HCT116 (cell line): ENCODE data around the gene STK32B. TPM values are rescaled to one million over a fixed set of nuclear protein-coding genes. Genes with fewer than 3 reads are reported as not detected.

Experiments
- ATAC-seq: fragments of 200-7000 bp; cut with Tn5 transposase; 2 replicates; pipeline ENCODE4 v1.9.1; 2020; ENCODE audit warnings: mild to moderate bottlenecking, moderate library complexity
- BruUV-seq: library from RNA; stranded (reverse); fragments of 400-500 nt; replicated peaks from 2 replicates; lab custom pipeline; 2021; lab: Mats Ljungman, UMichigan
- CTCF ChIA-PET: fragments of 300-600 bp; sonication (Branson Sonifier 250); formaldehyde crosslinking; loops from one replicate; lab custom pipeline; 2021; ENCODE audit warnings: antibody characterized with exemption; lab: Charles Lee
- POLR2A ChIA-PET: fragments of 300-600, 350-600 bp; sonication (Branson Sonifier 250); formaldehyde crosslinking; loops from one replicate; lab custom pipeline; 2021; ENCODE audit warnings: antibody characterized with exemption; lab: Charles Lee
- RAD21 ChIA-PET, 2 experiments: fragments of 300-600 bp; sonication (Branson Sonifier 250); formaldehyde crosslinking; loops; one replicate each; lab custom pipeline; 2023; ENCODE audit warnings: low total read pairs in 2 of 2; ENCODE audit not compliant: uncharacterized antibody in 2 of 2, unreplicated experiment in 2 of 2, low non-redundant PET in 1 of 2; lab: Charles Lee
- DNase-seq: peaks from one replicate; pipeline ENCODE4 v3.0.0-alpha.2; 2010; ENCODE audit warnings: low read depth, low spot score
- H2AFZ ChIP-seq: fragments of 200-600 bp; shearing (Covaris generic), sonication (generic); 2 replicates; pipeline ENCODE4 v1.6.1; 2017; ENCODE audit warnings: low read depth, mixed run types, mixed read lengths, antibody characterized with exemption, low read length; ENCODE audit not compliant: poor library complexity, severe bottlenecking
- H3K27ac ChIP-seq: 2 replicates; pipeline ENCODE4 v1.5.1; 2012; ENCODE audit warnings: low read depth, low read length
- H3K27me3 ChIP-seq: fragments of 200-600 bp; sonication (generic); 2 replicates; pipeline ENCODE4 v1.6.1; 2016; ENCODE audit warnings: mixed run types, low read length, mixed read lengths; ENCODE audit not compliant: insufficient read depth
- H3K36me3 ChIP-seq, 2 experiments: fragments of 200-500 bp in 1 of 2; fragments of 200-600 bp in 1 of 2; sonication (Bioruptor generic) in 1 of 2; sonication (generic) in 1 of 2; 2 replicates each; pipeline versions ENCODE4 v1.5.1 to v1.6.1; 2014 to 2016; ENCODE audit warnings: low read length in 2 of 2, inconsistent platforms in 1 of 2, mixed read lengths in 1 of 2, mixed run types in 1 of 2; ENCODE audit not compliant: insufficient read depth in 2 of 2, control insufficient read depth in 1 of 2
- H3K4me1 ChIP-seq, 2 experiments: fragments of 200-600 bp in 1 of 2; sonication (generic) in 1 of 2; 2 replicates each; pipeline versions ENCODE4 v1.5.1 to v1.6.1; 2012 to 2017; ENCODE audit warnings: low read length in 2 of 2, inconsistent platforms in 1 of 2, mild to moderate bottlenecking in 1 of 2, mixed read lengths in 1 of 2, mixed run types in 1 of 2, moderate library complexity in 1 of 2; ENCODE audit not compliant: insufficient read depth in 2 of 2, control insufficient read depth in 1 of 2
- H3K4me2 ChIP-seq: fragments of 200-600 bp; sonication (generic); 2 replicates; pipeline ENCODE4 v1.6.1; 2017; ENCODE audit warnings: mixed run types, low read length, mixed read lengths
- H3K4me3 ChIP-seq, 2 experiments: fragments of 200-600 bp in 1 of 2; sonication (generic) in 1 of 2; replicated peaks in 1 of 2; 2 replicates each; pipeline ENCODE4 v1.5.1; 2011 to 2016; ENCODE audit warnings: low read length in 2 of 2, control low read depth in 1 of 2, low read depth in 1 of 2, mild to moderate bottlenecking in 1 of 2, mixed read lengths in 1 of 2, mixed run types in 1 of 2
- H3K79me2 ChIP-seq: fragments of 200-600 bp; sonication (generic); 2 replicates; pipeline ENCODE4 v1.6.1; 2017; ENCODE audit warnings: mild to moderate bottlenecking, mixed run types, low read length, moderate library complexity, mixed read lengths; ENCODE audit not compliant: insufficient read depth
- H3K9ac ChIP-seq: fragments of 200-600 bp; sonication (generic); 2 replicates; pipeline ENCODE4 v1.6.1; 2016; ENCODE audit warnings: low read length, mixed read lengths
- H3K9me2 ChIP-seq: fragments of 200-600 bp; sonication (generic), shearing (Covaris generic); 2 replicates; pipeline ENCODE4 v1.6.1; 2017; ENCODE audit warnings: mixed run types, mild to moderate bottlenecking, moderate library complexity; ENCODE audit not compliant: insufficient read depth
- H3K9me3 ChIP-seq, 2 experiments: fragments of 200-500 bp in 1 of 2; fragments of 200-600 bp in 1 of 2; sonication (Bioruptor generic) in 1 of 2; sonication (generic) in 1 of 2; 2 replicates each; pipeline ENCODE4 v1.6.1; 2014 to 2017; ENCODE audit warnings: low read length in 2 of 2, mixed read lengths in 2 of 2, inconsistent platforms in 1 of 2, low read depth in 1 of 2, mild to moderate bottlenecking in 1 of 2, mixed run types in 1 of 2, moderate library complexity in 1 of 2; ENCODE audit not compliant: control insufficient read depth in 1 of 2, insufficient read depth in 1 of 2
- H4K20me1 ChIP-seq: fragments of 200-600 bp; sonication (generic), shearing (Covaris generic); 2 replicates; pipeline ENCODE4 v1.6.1; 2017; ENCODE audit warnings: mixed run types, mild to moderate bottlenecking, moderate library complexity; ENCODE audit not compliant: insufficient read depth
- CBX3 ChIP-seq: IDR thresholded peaks from 2 replicates; pipeline ENCODE4 v1.6.1; 2012; ENCODE audit warnings: low read depth
- CEBPB ChIP-seq: IDR thresholded peaks from 2 replicates; pipeline ENCODE4 v1.6.1; 2012; ENCODE audit warnings: low read depth
- EGR1 ChIP-seq: IDR thresholded peaks from 2 replicates; pipeline ENCODE4 v1.6.1; 2012; ENCODE audit warnings: low read depth
- ELF1 ChIP-seq: IDR thresholded peaks from 2 replicates; pipeline ENCODE4 v1.6.1; 2012; ENCODE audit warnings: low read depth, borderline replicate concordance
- EZH2 ChIP-seq: fragments of 200-600 bp; sonication (generic); IDR thresholded peaks from 2 replicates; pipeline ENCODE4 v1.6.1; 2017; ENCODE audit warnings: antibody characterized with exemption, mixed run types
- EZH2phosphoT487 ChIP-seq: fragments of 200-600 bp; IDR thresholded peaks from 2 replicates; pipeline ENCODE4 v1.6.1; 2018; ENCODE audit warnings: antibody characterized with exemption, borderline replicate concordance
- JUND ChIP-seq: IDR thresholded peaks from 2 replicates; pipeline ENCODE4 v1.6.1; 2012
- POLR2A ChIP-seq: IDR thresholded peaks from 2 replicates; pipeline ENCODE4 v1.7.0; 2011; ENCODE audit warnings: borderline replicate concordance; ENCODE audit not compliant: insufficient read depth, insufficient read length; ENCODE audit errors: extremely low read depth
- RAD21 ChIP-seq: IDR thresholded peaks from 2 replicates; pipeline ENCODE4 v1.6.1; 2012; ENCODE audit warnings: low read depth, mild to moderate bottlenecking
- SP1 ChIP-seq: IDR thresholded peaks from 2 replicates; pipeline ENCODE4 v1.6.1; 2012; ENCODE audit warnings: low read depth
- SRF ChIP-seq: IDR thresholded peaks from 2 replicates; pipeline ENCODE4 v1.6.1; 2012; ENCODE audit warnings: low read depth
- TCF7L2 ChIP-seq: IDR thresholded peaks from 2 replicates; pipeline ENCODE4 v1.7.0; 2011; ENCODE audit warnings: borderline replicate concordance, inconsistent platforms; ENCODE audit not compliant: insufficient read depth, insufficient read length; ENCODE audit errors: extremely low read depth
- YY1 ChIP-seq: IDR thresholded peaks from 2 replicates; pipeline ENCODE4 v1.6.1; 2011; ENCODE audit warnings: low read length, low read depth, moderate library complexity, mild to moderate bottlenecking; ENCODE audit not compliant: insufficient replicate concordance; ENCODE audit errors: extremely low read depth
- ZBTB33 ChIP-seq: IDR thresholded peaks from 2 replicates; pipeline ENCODE4 v1.6.1; 2011; ENCODE audit warnings: mild to moderate bottlenecking, low read length, moderate library complexity; ENCODE audit not compliant: insufficient replicate concordance; ENCODE audit errors: extremely low read depth
- ZNF274 ChIP-seq: fragments of 200-500 bp; sonication (Bioruptor generic); IDR thresholded peaks from 2 replicates; pipeline ENCODE4 v1.6.1; 2014; ENCODE audit warnings: mild to moderate bottlenecking, low read depth, low read length, inconsistent platforms
- intact Hi-C: fragments of 100-400 bp; cut with micrococcal nuclease; formaldehyde crosslinking; loops from 2 replicates; pipeline ENCODE4 v1.10.0; 2022
- total RNA-seq: library from RNA; stranded (reverse); gene quantifications from one replicate; pipeline ENCODE4 v1.2.1, GENCODE V29; 2021; ENCODE audit not compliant: unreplicated experiment
- TF ChIP-seq, protein P1 (sequence below): IDR thresholded peaks from 2 replicates; pipeline ENCODE4 v1.6.1; 2012; ENCODE audit warnings: low read depth
- TF ChIP-seq, protein P2 (sequence below): IDR thresholded peaks from 2 replicates; pipeline ENCODE4 v1.6.1; 2012
- TF ChIP-seq, protein P3 (sequence below): IDR thresholded peaks from 2 replicates; pipeline ENCODE4 v1.6.1; 2012

STK32B gene
- total RNA-seq, 1 experiment from 2014 or later = not detected

DNA sequence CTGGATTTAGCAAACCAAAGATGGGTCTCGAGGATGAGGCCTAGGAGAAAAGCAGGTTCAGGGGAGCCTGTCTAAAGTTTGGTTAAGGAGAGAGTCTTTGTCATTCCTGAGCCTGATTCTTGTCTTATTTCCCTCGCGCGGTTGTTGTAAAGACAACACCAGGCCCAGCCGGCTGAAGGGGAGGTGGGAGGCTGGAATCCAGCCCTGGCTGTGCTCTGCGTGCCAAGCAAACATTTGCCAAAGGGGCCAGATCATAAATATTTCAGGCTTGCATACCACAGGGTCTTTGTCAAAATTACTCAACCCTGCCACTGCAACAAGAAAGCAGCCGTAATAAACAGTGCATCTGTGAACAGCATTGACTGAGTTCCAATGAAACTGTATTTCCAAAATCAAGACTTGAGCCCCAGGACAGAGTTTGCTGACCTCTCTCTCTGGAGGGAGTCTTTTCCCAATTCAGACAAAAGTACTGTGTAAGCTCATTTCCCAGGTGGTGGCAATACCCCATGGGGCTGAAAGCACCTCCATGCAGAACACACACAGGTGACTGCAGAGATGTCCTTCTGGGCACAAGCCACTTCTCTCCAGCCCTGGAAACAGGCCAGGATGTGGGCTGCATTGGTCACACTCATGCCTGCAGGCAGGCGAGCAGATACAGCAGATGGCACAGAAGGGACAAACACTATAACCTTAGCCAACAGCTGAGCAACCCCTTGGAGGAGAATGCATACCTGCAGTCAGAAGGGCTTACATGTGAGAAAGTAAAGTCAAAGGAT, 320.3 kb downstream of the STK32B start:
- intact Hi-C loops = no loop called here
- TF ChIP-seq JUND (no peak), EZH2 (no peak), ZNF274 (no peak), CBX3 (no peak), YY1 (no peak), EZH2phosphoT487 (no peak), CEBPB (no peak), ZBTB33 (no peak), ELF1 (no peak), POLR2A (no peak), TCF7L2 (no peak), SRF (no peak), SP1 (no peak), EGR1 (no peak), RAD21 (no peak)
- TF ChIP-seq, protein P1, sequence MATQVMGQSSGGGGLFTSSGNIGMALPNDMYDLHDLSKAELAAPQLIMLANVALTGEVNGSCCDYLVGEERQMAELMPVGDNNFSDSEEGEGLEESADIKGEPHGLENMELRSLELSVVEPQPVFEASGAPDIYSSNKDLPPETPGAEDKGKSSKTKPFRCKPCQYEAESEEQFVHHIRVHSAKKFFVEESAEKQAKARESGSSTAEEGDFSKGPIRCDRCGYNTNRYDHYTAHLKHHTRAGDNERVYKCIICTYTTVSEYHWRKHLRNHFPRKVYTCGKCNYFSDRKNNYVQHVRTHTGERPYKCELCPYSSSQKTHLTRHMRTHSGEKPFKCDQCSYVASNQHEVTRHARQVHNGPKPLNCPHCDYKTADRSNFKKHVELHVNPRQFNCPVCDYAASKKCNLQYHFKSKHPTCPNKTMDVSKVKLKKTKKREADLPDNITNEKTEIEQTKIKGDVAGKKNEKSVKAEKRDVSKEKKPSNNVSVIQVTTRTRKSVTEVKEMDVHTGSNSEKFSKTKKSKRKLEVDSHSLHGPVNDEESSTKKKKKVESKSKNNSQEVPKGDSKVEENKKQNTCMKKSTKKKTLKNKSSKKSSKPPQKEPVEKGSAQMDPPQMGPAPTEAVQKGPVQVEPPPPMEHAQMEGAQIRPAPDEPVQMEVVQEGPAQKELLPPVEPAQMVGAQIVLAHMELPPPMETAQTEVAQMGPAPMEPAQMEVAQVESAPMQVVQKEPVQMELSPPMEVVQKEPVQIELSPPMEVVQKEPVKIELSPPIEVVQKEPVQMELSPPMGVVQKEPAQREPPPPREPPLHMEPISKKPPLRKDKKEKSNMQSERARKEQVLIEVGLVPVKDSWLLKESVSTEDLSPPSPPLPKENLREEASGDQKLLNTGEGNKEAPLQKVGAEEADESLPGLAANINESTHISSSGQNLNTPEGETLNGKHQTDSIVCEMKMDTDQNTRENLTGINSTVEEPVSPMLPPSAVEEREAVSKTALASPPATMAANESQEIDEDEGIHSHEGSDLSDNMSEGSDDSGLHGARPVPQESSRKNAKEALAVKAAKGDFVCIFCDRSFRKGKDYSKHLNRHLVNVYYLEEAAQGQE = no peak
- TF ChIP-seq, protein P2, sequence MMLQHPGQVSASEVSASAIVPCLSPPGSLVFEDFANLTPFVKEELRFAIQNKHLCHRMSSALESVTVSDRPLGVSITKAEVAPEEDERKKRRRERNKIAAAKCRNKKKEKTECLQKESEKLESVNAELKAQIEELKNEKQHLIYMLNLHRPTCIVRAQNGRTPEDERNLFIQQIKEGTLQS = no peak
- TF ChIP-seq, protein P3, sequence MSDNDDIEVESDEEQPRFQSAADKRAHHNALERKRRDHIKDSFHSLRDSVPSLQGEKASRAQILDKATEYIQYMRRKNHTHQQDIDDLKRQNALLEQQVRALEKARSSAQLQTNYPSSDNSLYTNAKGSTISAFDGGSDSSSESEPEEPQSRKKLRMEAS = no peak
- TF ChIP-seq, all 23 proteins: peak for 0
- ChIA-PET RAD21 (no interaction called here), CTCF (no interaction called here), POLR2A (no interaction called here)
- Histone ChIP-seq H3K27me3 (peaks cover 13% of the 10 kb centered on the region; the same call in 1 of the 2 replicates), H4K20me1 (no peaks in the 10 kb centered on the region), H3K4me2 (peak overlapping the region; percentile 23; the same call in 1 of the 2 replicates), H3K9me3 (no peaks in the 10 kb centered on the region), H3K9me2 (no peaks in the 10 kb centered on the region), H3K27ac (no peak overlapping the region), H3K79me2 (no peaks in the 10 kb centered on the region), H3K4me3 (no peak overlapping the region), H3K36me3 (no peaks in the 10 kb centered on the region), H3K4me1 (peaks cover 0 to 24% of the 10 kb centered on the region in 2 experiments; a peak in 2 of 4 replicates), H2AFZ (no peak overlapping the region), H3K9ac (no peak overlapping the region)
- no peak for DNase-seq
- peak; percentile 47 for ATAC-seq
- no TSS peak for BruUV-seq
